Measurements from ENCODE around the gene TEKTIP1.

DNA sequence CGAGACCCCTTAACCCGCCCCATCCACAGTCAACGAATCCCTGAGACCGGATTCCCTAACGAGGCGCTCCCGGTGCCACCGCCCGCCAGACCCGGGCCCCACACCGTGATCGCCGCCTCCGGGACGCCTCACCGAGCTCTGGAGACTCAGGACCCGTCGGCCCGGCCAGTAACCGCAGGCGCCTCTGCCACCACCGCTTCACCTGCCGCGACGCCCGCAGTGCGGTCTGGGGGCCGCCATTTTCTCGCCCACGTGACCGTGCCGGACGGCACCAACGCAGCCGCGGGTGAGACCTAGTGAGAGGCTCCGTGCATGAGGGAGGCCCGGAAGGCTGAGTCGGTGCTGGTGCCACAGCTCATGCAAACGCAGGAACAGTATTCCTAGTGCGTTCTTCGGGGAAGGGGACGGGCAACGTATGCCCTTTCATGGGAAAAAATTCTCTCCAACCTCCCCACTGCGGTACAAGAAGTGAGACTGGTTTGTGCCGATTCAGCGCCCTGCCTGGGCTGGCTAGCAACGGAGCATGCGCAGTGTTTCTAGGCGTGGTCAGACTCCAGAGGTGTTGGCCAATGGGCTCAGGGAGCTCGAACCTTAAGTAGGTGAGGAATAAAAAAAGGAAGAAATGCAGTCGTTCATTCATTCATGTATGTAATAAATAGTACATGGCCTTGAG lies 38.4 kb upstream of the TEKTIP1 start, which contains the start of gene DOHH:
- TF ChIP-seq, protein P1, sequence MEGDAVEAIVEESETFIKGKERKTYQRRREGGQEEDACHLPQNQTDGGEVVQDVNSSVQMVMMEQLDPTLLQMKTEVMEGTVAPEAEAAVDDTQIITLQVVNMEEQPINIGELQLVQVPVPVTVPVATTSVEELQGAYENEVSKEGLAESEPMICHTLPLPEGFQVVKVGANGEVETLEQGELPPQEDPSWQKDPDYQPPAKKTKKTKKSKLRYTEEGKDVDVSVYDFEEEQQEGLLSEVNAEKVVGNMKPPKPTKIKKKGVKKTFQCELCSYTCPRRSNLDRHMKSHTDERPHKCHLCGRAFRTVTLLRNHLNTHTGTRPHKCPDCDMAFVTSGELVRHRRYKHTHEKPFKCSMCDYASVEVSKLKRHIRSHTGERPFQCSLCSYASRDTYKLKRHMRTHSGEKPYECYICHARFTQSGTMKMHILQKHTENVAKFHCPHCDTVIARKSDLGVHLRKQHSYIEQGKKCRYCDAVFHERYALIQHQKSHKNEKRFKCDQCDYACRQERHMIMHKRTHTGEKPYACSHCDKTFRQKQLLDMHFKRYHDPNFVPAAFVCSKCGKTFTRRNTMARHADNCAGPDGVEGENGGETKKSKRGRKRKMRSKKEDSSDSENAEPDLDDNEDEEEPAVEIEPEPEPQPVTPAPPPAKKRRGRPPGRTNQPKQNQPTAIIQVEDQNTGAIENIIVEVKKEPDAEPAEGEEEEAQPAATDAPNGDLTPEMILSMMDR (IDR thresholded peaks at IDR 0.05): peak in 2 of 4 experiments; percentile 19 to 25
- TF ChIP-seq POLR2A (IDR thresholded peaks at IDR 0.05): peak; percentile 18 to 53

Measured in uterus (tissue), 2 donors.